ENCODE data around the gene ANKRD65.

ANKRD65 gene

GRCh38 chr1:1398677-1399186, 22.3 kb downstream of the ANKRD65 start:
- H3K4me3 ChIP-seq (ENCODE audit: low read depth, low read length) = peak overlapping the region; percentile 75
- no peaks in the 10 kb centered on the region for H3K27me3 ChIP-seq (ENCODE audit: insufficient read depth, low read depth, severe bottlenecking)
- peaks cover 83% of the 10 kb centered on the region for H3K36me3 ChIP-seq
- no peaks in the 10 kb centered on the region for H3K9me3 ChIP-seq (ENCODE audit: severe bottlenecking)
- peak overlapping the region; percentile 83 for H3K27ac ChIP-seq
- no peak for DNase-seq
- TF ChIP-seq, protein P1, sequence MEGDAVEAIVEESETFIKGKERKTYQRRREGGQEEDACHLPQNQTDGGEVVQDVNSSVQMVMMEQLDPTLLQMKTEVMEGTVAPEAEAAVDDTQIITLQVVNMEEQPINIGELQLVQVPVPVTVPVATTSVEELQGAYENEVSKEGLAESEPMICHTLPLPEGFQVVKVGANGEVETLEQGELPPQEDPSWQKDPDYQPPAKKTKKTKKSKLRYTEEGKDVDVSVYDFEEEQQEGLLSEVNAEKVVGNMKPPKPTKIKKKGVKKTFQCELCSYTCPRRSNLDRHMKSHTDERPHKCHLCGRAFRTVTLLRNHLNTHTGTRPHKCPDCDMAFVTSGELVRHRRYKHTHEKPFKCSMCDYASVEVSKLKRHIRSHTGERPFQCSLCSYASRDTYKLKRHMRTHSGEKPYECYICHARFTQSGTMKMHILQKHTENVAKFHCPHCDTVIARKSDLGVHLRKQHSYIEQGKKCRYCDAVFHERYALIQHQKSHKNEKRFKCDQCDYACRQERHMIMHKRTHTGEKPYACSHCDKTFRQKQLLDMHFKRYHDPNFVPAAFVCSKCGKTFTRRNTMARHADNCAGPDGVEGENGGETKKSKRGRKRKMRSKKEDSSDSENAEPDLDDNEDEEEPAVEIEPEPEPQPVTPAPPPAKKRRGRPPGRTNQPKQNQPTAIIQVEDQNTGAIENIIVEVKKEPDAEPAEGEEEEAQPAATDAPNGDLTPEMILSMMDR (IDR thresholded peaks at IDR 0.05; ENCODE audit: low read depth, low read length) = no peak

- H3K4me3 ChIP-seq (ENCODE audit: low read depth, low read length) = peak overlapping the region; percentile 75
- no peaks in the 10 kb centered on the region for H3K27me3 ChIP-seq (ENCODE audit: insufficient read depth, low read depth, severe bottlenecking)
- TF ChIP-seq, protein P1 (IDR thresholded peaks at IDR 0.05; ENCODE audit: low read depth, low read length) = no peak
- peaks cover 84% of the 10 kb centered on the region for H3K36me3 ChIP-seq
- H3K9me3 ChIP-seq (ENCODE audit: severe bottlenecking) = no peaks in the 10 kb centered on the region
- peak overlapping the region; percentile 83 for H3K27ac ChIP-seq
- DNase-seq = no peak
Observed at GRCh38 chr1:1397839-1398523, 23.1 kb downstream of the ANKRD65 start.

GRCh38 chr1:1395166-1395565, 25.9 kb downstream of the ANKRD65 start:
- H3K9me3 ChIP-seq (ENCODE audit: severe bottlenecking) = no peaks in the 10 kb centered on the region
- peaks cover 86% of the 10 kb centered on the region for H3K36me3 ChIP-seq

GRCh38 chr1:1394116-1394515, 27.0 kb downstream of the ANKRD65 start:
- H3K27ac ChIP-seq = no peak overlapping the region
- H3K9me3 ChIP-seq (ENCODE audit: severe bottlenecking) = no peaks in the 10 kb centered on the region
- no peak for DNase-seq
- H3K36me3 ChIP-seq = peaks cover 89% of the 10 kb centered on the region
- no peak overlapping the region for H3K4me3 ChIP-seq (ENCODE audit: low read depth, low read length)
- TF ChIP-seq, protein P1 (IDR thresholded peaks at IDR 0.05; ENCODE audit: low read depth, low read length) = no peak
- H3K27me3 ChIP-seq (ENCODE audit: insufficient read depth, low read depth, severe bottlenecking) = no peaks in the 10 kb centered on the region

More at GRCh38 chr1:1395166-1395565, 25.9 kb downstream of the ANKRD65 start:
- TF ChIP-seq, protein P1 (IDR thresholded peaks at IDR 0.05; ENCODE audit: low read depth, low read length) = no peak
- Histone ChIP-seq H3K4me3 (ENCODE audit: low read depth, low read length) (no peak overlapping the region), H3K27me3 (ENCODE audit: insufficient read depth, low read depth, severe bottlenecking) (no peaks in the 10 kb centered on the region), H3K27ac (no peak overlapping the region)
- DNase-seq = no peak

DNA sequence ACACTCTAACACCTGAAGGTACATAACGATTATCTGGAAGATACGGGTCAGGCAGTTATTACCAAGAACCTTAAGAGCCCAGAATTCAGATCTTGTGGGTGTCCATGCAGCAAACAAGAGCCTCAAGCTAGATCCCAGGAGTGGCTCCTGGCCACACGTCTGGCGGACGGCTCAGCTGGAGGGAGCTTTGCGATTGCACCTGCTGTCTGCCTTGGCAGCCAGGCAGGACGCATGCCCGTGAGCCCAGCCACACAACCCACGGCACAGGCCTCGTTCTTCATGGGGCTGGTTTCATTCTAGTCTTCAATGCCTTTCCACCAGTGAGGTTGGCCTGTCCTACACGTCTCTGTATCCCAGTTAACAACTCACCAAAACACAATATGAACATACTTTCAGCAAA, 27.6 kb downstream of the ANKRD65 start:
- peaks cover 95% of the 10 kb centered on the region for H3K36me3 ChIP-seq

More for the DNA sequence above, 27.6 kb downstream of the ANKRD65 start:
- Histone ChIP-seq H3K4me3 (ENCODE audit: low read depth, low read length) (no peak overlapping the region), H3K27ac (no peak overlapping the region), H3K27me3 (ENCODE audit: insufficient read depth, low read depth, severe bottlenecking) (no peaks in the 10 kb centered on the region), H3K9me3 (ENCODE audit: severe bottlenecking) (no peaks in the 10 kb centered on the region)
- TF ChIP-seq, protein P1 (IDR thresholded peaks at IDR 0.05; ENCODE audit: low read depth, low read length) = no peak
- no peak for DNase-seq

All from WERI-Rb-1 (cell line).